Activated T-cell treated with anti-CD3 and anti-CD28 coated beads for 4 hours (primary cell): Measurements from ENCODE around the gene VOPP1.
"Not testable (repeated sequence)": the region's sequence is repeated elsewhere in the genome, so short reads cannot be mapped to it uniquely, and the experiment has no call there.

Experiments used
- DNase-seq: peaks from one replicate; pipeline ENCODE4 v3.0.0-alpha.2; 2020

Gene VOPP1

DNA sequence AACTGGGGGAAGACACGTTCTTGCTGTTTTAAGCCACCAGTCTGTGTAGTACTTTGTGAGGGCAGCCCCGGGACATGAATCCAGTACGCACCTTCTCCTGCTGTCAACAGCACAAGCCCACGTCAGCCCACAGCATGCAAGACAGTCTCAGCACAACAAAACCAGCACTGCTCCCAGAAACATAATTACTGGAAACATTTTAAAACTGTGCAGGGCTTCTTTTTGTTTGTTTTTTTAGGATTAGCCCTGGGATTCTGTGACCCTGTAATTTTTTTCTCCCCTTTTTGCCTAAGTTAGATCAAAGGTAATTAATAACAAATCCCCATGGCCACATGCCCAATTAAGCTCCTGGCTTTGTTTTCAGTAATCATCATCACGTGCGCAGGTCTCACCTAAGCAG is 87.5 kb downstream of the VOPP1 start:
- DNase-seq = no peak

DNA sequence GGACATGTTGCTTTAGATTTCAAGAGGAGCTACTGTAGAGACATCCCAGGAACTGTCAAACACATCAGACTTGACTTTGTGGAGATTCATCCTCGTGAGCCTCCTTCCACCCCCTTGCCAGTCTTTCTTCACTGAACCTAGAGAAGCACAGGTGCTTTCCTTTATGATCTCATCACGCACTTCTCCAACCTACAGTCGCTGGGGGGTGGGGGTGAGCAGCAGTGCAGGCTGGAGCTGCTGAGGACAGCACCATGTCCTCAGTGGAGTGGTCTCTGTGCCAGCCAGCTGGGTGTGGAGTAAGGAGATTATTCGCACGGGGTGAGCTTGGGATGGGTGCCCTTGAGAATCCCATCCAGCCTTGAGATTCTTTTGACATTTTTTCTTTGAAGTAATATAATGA is 88.1 kb downstream of the VOPP1 start:
- no peak for DNase-seq

DNA sequence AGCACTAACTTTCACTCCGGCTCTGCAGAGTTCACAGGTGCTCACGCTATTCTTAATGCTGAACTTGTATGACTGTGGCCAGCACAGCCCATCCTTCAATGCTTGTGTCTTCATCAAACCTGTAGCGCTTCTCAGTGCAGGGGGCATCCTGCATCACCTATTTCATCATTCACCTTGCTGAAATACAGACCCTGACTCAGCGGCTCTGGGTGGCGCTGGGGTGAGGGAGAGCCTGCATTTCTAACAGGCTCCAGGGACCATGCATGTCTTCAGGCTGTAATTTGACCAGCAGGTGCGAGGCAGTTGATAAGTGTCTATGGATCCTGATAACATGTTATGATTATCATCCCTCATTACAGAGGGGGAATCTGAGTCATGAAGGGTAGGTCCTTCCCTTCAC is 89.3 kb downstream of the VOPP1 start:
- DNase-seq = no peak

DNA sequence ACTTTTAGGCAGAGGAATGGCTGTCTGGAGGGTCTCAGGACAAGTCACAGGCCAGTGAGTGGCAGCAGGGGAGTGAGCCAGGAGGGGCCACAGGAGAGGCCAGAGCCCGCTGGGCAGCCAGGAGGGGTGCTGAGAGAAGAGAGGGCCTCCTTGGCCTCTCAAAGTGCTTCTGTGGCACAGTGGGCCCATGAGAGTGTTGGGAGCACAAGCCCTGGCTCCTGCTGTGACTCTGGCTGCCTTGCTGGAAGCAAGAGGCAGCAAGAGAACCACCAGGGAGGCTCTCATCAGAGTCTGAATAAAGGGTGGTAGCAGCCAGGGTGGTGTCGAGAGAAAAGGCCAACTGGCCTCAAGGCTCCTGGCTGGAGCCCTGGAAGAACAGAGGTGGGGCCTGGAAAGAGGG is 91.1 kb downstream of the VOPP1 start:
- DNase-seq = no peak

DNA sequence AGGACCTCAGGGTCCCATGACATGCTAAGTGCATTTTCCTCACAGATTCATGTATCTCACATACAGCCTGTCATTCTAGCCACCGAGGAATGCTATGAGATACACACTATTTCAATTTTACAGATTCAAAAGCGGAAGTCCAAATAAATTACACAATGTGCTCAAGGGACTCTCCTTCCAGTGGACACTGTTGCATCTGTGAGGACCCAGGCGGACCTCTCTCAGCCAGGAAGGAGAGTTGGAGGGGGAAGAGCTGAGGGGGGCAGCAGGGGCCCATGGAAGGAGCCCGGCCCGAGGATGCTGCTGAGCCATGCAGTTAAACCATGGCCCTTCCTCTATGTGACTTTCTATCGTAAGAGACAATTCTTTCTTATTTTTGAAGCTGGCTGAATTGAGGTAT is 93.6 kb downstream of the VOPP1 start:
- DNase-seq = no peak

DNA sequence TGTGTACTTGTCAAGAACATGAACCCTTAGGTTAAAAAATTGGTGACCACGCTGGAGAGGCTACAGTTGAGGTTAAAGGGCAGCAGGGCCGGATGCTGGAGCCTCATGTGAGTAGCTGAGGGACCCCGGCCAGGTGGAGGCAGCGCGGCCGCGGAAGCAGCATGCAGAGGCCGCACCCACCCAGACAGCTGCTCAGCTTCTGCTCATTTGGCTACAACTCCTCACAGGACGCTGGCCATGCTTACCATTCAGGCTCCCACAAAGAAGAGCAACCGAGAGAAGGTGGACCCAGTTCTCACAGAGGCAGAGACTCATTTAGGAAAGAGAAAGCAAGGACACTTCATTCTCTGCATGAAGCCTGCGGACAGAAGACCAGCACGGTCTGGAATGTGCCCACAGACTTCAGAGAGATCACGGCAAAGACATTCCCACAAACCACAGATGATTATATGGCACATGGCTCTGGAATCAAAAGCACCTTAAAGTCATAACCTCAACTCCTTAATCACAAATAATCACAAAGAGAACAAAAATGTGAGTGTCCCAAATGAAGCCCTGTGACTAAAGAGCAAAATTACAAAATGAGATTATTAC is 94.4 kb downstream of the VOPP1 start:
- DNase-seq = no peak

DNA sequence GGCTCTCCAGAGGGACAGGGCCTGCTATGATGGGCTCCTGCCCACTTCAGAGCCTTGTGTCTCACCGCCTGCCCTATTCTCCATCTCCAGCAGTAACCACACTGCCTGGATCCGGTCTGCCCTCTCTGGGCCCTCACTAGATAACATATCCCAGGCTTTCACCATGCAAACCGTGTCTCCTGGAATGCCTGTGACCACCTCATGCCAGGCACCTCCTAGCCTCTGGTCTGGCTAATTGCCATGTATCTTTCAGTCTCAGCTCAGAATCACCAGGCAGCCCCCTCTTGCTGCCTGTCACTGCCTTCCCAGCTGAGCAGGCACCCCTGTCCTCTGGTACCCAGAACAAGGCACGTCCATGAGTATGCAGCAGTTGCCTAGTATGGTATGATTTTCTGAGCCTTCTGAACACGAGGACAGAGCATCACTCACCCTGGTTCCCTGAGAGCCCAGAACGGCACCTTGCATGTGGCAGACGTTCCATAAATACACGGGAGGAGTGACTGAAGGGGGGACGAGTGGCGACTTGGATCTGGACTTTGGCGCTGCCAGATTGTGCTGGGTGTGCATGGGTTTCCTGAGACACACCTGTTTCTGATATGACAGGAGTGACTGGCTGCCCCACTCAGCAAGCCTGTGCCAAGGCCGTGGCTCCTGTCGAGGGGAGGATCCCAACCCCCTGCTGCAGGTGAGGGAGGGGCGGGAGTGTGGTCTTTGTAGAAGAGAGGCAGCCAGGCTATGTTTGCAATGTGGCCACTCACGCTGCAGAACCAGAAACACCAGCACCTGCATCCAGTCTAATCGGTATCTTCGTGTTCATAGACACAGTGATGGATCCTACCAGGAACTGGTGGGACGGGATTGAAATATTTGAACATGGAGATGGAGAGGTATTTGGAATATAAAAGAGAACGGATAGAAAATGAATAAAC is 95.2 kb downstream of the VOPP1 start:
- DNase-seq = no peak

DNA sequence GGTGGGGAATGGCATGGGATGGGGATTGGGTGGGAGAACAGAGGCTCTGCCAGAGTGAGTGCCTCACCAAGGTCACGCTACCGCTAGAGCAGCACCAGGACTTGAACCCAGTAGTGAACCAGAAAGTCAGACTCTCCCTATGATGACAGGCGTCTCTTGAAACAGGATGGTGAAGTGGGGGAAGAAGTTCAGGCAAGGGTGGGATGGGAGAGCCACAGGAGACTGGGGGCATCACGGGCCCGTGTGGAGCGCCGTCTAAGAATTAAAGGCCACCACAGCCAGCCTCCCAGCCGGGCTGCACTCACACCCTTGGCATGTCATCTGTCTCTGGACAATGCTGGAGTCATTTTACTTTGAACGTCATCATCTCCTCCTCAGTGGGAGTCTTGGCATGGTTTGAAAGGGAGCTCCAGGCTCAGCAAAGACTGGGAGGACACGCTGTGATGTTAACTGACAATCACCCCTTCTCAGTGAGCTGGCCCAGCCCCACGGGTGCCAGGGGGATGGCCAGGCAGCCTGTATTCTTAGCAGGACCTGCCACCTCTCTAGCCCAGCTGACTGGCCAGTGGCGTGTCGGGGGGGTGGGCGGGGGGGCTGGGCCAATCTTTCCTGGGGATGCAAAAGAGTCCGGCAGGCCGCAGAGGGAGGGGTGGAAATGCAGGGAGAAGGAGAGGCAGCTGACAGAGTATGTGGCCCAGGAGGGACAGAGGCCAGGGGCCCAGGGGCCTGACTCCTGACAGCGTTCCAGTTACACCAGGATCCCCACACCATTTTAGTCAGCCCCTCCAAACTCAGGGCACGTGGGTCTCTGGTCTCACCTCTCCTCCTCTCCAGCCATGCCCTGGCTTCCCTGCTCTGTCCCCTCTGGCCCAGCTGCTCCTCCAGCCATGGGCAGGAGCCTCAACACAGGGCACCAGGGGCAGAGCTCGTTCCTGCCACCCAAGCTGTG is 96.2 kb downstream of the VOPP1 start:
- DNase-seq = no peak

DNA sequence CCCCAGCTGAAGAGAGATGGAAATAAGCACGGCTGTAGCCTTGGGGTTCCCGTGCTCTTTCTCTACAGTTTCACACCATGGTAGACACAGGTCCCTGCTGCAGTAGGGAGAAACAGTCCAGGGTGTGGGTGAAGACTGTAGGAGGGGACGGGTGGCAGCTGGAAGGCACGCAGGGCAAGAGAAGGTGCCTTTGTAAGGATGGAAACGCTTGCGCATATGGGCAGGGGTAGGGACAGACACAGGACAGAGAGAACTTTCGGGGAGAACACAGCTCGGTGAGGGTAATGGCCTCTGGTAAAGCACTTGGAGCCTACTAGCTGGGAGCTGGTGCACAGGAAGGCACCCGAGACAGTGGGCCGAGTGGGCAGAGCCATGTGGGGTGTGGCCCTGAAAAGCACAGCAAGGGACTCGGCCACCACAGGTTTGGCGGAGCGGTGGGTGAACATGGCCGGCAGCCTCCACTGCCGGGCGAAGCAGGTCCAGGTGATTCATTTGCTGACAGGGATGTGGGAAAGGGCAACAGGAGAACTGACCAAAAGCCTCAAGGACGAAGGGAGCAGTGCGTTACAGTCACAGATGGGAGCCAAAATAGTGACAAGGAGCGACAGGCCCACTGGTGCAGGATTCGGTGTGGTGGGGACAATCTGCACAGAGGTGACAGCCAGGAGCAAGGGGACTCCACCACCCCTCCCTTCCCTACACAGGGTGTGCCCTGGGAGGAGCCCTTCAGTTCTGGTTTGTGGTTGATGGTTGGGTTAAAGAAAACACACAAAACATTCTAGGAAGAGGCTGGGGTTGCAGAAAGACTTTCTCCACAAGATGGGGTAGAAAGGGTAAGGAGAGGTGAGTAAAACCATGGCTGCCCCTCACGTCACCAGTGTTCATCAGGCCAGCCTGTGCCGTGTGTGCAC is 97.1 kb downstream of the VOPP1 start:
- DNase-seq = no peak

DNA sequence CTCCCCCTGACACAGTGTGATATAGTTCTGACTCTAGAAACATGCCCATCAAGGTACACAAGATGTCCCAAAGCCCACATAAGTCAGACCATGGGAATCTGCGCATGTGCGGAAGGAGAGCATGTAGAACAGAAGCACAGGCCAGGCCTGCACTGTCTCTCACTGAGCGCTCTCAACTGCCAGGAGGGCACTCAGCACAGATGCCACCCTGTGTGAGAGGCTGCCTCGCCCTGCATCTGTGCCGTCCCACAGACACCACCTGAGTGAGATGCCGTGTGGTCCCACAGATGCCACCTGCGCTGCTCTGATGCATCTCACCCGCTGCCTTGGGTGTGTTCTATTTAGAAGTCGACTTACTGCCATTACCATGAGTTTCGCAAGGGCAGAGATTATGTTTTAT is 98.4 kb downstream of the VOPP1 start:
- no peak for DNase-seq

DNA sequence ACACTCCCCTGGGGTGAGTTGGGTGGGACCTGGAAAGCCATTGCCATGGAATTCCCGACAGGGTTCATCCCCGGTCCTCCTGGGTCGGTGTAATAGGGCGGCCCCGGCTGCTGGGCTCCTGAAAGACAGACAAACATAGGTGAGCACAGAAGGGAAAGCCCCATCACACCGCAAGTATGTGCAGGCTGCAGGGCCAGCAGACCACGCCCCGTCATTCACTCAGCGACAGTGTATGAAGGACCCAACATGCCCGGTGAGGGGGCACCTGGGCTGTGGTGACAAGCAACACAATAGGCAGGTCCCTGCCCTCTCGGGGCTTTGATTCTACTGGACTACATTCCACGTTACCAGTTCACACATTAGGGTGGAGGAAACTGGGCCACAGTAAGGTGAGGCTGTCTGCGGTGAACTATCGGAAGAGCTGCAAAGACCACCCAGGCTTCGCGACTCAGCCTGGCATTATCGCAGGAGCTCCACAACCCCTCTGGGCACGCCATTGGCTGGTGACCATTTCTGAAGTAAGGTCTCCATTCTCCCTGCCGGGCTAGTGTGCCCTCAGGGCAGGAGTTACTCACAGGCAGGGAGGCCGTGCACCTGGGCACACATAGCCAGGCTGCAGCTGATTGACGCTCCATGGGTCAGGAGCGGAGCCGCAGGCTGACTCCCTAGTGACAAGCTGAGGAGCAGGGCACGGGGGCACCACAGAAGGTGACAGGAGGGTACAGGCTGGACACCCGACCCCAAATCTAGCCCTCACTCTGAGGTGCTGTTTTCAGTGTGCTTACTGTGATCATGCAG is 99.2 kb downstream of the VOPP1 start:
- no peak for DNase-seq

DNA sequence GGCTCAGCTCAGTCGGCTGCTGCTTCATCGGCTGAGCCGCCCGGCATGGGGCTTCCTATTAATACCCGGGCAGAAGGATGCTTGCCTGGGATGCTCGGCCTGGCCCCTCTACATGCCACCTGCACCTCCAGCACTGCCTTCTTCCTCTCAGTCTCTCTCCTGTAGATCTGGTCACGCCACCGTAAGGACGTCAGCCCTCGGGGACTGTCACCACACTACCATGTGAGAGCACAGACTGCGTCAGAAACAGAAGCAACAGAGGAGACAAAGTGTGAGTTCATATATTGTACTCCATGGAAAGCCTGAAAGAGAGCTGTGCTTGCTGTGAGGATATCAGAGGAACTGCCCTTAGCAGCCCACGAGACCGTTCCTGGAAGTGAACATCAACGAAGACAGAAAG is 99.9 kb downstream of the VOPP1 start:
- not testable (repeated sequence) for DNase-seq

DNA sequence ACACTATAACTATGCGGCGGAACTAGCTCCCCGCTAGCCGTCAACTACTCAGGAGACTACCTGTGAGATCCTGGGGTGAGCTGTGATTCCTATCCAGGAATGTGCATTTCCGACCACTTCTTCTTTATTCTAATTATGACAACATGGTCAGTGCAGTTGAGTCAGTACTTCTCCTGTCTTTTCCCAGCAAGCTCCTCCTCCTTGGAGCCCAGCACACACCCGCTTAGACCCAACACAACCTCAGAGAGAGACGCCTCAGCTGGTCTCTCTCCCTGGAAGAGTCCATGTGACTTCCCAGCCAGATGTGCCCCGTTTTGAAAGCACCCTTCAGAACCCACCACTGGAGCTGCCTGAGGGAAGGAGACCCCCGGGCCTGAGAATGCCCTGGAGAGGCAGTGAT is 100.7 kb downstream of the VOPP1 start:
- DNase-seq = not testable (repeated sequence)

DNA sequence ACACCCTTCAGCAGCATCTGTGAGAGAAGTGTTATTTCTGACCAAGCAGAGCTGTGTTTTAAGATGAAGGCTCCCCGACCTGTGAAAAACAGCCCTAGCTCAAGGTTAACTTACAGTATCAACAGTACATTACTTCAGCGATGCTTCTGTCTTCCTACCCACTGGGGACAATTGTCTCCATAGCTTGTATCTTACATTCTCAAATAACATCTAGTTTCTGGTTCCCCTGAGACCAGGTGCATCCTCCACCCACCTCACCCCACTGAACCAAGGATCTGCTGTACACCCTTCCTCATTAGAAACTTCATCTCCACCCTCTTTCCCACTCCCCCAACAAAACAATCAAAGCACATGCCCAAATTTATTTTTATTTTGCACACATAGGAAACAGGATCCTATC is 102.0 kb downstream of the VOPP1 start:
- DNase-seq = no peak

DNA sequence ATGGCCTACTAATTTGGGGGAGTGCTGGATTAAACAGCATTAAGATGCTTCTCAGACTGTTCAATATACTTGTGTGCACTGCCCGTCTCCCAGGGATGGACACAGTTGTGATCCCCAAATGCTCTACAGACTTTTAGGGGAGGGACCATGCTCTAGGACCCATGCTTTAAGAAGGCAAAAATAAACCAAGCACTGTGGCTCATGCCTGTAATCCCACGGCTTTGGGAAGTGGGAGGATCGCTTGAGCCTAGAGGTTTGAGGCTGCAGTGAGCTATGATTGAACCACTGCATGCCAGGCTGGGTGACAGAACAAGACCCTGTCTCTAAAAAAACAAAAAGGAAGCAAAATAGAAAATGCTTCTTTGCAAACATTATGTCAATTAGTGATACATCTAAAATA is 102.6 kb downstream of the VOPP1 start:
- no peak for DNase-seq

DNA sequence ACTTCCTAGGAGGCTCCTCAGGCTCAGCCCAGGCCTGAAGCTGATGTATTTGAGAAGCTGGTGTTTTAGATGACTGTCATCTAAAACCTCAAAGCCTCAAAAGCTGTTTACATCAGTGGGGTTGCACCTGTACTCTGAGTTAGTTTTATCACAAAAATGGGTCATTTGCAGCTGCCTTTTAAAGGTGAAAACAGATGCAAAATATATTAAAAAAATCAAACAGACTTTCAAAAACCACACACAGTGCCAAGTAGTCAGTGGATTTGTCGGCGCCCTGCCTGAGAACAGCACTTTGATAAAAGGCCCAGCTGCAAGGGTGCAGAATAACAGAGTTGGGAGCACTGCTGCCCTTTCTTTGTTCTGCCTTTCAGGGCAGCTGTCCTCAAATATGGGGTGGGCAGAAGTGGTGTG is 103.0 kb downstream of the VOPP1 start:
- DNase-seq = no peak

DNA sequence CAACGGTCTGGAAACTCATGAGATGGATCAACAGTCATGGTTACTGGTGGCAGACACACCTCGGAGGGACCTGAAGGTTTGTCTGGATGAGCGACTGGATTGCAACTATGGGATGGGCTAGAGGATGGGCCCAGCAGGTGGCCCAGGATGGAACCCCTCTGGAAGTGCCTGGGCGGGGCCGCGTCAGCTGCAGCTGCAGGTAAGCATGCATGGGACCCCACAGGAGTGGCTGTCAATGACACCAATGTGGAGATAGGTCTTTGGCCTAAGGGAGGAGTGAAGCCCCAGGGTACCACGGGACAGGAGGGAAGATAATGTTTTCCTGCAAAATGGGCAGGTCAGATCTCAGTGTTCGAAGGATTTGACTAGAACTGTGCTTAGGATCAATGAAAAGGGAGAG is 103.8 kb downstream of the VOPP1 start:
- no peak for DNase-seq

DNA sequence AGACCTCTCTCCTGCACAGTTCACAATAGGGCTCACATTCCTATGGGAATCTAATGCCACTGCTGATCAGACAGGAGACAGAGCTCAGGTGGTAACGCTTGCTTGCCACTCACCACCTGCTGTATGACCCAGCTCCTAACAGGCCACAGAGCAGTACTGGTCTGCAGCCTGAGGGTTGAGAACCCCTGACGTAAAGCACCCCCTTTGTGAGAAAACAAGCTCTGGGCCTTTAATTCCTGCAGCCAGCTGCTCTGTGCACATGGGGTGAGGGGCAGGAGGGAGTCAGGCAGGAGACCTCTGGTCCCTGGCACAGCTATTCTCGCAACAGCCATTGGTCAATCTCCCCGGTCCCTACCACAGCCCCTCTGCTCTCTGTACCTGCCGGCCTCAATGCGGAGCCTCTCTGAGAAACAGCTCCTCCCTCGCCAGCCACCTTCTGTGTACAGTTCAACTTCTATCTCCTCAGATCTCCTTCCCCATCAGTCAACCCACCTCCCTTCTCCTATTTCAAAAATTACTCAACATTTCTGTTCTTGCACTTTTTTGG is 105.2 kb downstream of the VOPP1 start:
- DNase-seq = no peak

DNA sequence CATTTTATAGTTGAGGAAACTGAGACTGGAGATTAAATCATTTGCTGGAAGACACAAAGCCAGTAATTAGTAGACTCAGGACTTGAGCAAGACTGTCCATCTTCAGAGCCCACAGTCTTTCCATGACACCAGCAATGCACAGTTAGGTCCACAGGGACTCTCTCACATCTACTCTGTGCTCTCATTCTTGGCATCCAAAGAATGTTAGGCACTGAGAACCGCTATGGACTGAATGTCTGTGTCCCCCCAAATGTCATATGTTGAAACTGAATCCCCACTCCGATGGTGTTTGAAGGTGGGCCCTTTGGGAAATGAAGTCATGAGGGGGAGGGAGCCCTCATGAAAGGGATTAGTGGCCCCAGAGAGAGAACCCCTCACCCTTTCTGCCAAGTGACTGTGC is 106.6 kb downstream of the VOPP1 start:
- DNase-seq = no peak

DNA sequence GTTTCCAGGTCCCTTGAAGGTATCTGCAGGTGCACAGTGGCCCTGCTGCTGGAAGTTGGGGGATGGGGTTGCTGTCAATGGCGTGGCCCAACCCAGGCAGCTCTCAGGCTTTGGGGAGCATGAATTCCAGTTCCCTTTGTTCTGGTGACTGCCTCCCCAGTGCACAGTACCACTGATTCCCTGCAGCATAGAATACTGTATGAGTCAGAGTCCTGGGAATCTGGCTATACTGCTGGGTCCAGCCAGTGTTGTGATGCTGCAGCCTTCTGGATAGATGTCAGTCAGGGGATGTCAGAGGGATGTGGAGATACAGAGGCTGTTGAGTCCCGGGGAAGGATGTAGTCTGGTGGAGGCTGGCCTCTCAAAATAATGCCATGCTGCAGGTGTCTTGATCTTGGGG is 107.9 kb downstream of the VOPP1 start:
- no peak for DNase-seq

DNA sequence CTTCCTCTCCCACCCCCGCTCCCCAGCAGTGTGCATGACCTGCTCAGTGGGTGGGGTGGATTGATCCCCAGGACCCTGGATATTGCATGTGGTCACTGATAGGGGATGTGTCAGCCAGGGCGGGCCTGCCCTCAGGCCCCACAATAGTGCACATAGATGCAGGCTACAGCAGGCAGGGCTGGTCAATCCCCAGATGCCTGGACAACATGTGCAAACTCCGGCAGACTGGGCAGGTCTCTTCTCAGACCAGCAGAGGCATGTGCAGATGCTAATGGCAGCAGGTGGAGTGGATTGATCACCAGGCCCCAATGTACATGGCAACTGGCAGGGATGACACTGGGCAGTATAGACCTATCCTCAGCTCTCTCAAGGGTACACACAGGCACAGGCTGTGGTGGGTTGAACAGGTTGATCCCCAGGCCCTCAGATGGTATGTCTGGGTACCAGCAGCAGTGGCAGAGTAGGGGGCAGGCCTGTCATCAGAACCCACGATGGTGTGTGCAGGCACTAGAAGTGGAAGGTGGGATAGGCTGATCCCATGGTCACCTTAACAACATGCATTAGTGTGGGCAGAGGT is 108.5 kb downstream of the VOPP1 start:
- DNase-seq = no peak
